Measurements from ENCODE around the gene POLQ.
"Not testable (repeated sequence)": the region's sequence is repeated elsewhere in the genome, so short reads cannot be mapped to it uniquely, and the experiment has no call there.

Gene POLQ

DNA sequence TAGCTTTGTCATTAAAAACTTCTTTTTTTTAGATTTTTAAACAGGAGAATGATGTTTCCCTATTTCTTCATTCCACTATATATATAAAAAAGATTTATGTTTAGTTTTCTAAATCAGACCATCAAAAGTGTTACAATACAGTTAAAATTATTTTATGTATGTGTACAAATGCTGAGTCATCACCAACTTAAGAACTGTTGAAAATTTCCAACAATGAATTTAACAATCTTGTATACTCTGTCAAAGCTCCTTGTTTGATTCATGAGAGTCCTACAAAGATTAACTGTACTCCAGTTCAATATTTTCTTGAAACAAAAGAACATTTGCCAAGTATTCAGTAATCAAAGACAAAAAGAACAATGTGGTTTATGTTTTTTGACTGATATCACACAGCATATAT, 82.0 kb downstream of the POLQ start:
- no peak overlapping the region for H2AFZ ChIP-seq (ENCODE audit: low read depth, low read length)
- H3K14ac ChIP-seq (ENCODE audit: low read length in 2 of 2): no peak overlapping the region
- H4K91ac ChIP-seq (ENCODE audit: low read length): no peak overlapping the region
- H3K4me1 ChIP-seq (ENCODE audit: control insufficient read depth, insufficient read depth, low read depth, low read length): no peaks in the 10 kb centered on the region
- no peak overlapping the region for H3K27ac ChIP-seq (ENCODE audit: low read length, poor library complexity, severe bottlenecking)
- H3K27me3 ChIP-seq (ENCODE audit: control insufficient read depth in 1 of 2, insufficient read depth in 1 of 2, low read length in 2 of 2): no peaks in the 10 kb centered on the region
- no peak overlapping the region for H3K4ac ChIP-seq (ENCODE audit: low read depth in 1 of 2, low read length in 2 of 2)
- no peak overlapping the region for H3K4me3 ChIP-seq (ENCODE audit: insufficient read depth in 1 of 2, low read depth in 1 of 2, low read length in 2 of 2)
- no peak overlapping the region for H3K9ac ChIP-seq (ENCODE audit: low read length)
- H4K8ac ChIP-seq (ENCODE audit: low read length): no peak overlapping the region
- H3K36me3 ChIP-seq (ENCODE audit: control insufficient read depth in 1 of 2, insufficient read depth in 2 of 2, low read depth in 1 of 2, low read length in 2 of 2): peaks cover 0 to 6% of the 10 kb centered on the region in 2 experiments
- H3K4me2 ChIP-seq (ENCODE audit: low read length, poor library complexity, severe bottlenecking): no peak overlapping the region
- no peak overlapping the region for H2BK5ac ChIP-seq (ENCODE audit: low read depth, low read length, poor library complexity, severe bottlenecking)
- no peak overlapping the region for H2BK15ac ChIP-seq (ENCODE audit: low read depth, poor library complexity, severe bottlenecking)
- no peak for DNase-seq
- H2BK120ac ChIP-seq (ENCODE audit: low read depth, low read length): no peak overlapping the region
- H3K23ac ChIP-seq (ENCODE audit: low read length in 2 of 2): no peak overlapping the region
- H3K9me3 ChIP-seq (ENCODE audit: control insufficient read depth, low read length): no peaks in the 10 kb centered on the region
- H2AK5ac ChIP-seq (ENCODE audit: low read length, severe bottlenecking): no peak overlapping the region
- H2BK12ac ChIP-seq (ENCODE audit: low read length in 2 of 2): no peak overlapping the region
- no peaks in the 10 kb centered on the region for H3K79me1 ChIP-seq (replicated peaks; ENCODE audit: low read length, poor library complexity, severe bottlenecking)
- H3K18ac ChIP-seq (ENCODE audit: low read depth in 1 of 2, low read length in 2 of 2): no peak overlapping the region

DNA sequence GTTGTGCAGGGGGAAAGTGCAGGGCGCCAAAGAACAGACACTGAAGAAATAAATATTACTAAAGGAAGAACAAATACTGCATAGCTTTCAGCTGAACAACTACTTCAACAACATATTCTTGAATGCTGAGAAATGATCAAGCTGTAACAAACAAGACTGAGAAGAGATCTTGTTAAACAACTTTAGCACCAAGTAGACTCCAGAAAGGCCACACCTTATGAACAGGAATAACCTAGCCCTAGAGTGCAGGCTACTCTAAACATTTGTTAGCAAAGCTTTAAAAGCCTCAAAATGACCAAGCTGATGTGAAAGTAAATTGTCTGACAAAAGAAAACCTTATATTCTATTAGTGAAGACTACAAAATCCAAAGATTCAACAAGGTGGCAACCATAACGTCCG, 83.2 kb downstream of the POLQ start:
- H3K4me1 ChIP-seq (ENCODE audit: control insufficient read depth, insufficient read depth, low read depth, low read length): no peaks in the 10 kb centered on the region
- no peak overlapping the region for H3K18ac ChIP-seq (ENCODE audit: low read depth in 1 of 2, low read length in 2 of 2)
- no peak for DNase-seq
- H2BK12ac ChIP-seq (ENCODE audit: low read length in 2 of 2): no peak overlapping the region
- peaks cover 1% of the 10 kb centered on the region for H3K79me1 ChIP-seq (replicated peaks; ENCODE audit: low read length, poor library complexity, severe bottlenecking)
- H4K8ac ChIP-seq (ENCODE audit: low read length): no peak overlapping the region
- H2BK120ac ChIP-seq (ENCODE audit: low read depth, low read length): no peak overlapping the region
- H2BK5ac ChIP-seq (ENCODE audit: low read depth, low read length, poor library complexity, severe bottlenecking): no peak overlapping the region
- H3K14ac ChIP-seq (ENCODE audit: low read length in 2 of 2): no peak overlapping the region
- H3K4me3 ChIP-seq (ENCODE audit: insufficient read depth in 1 of 2, low read depth in 1 of 2, low read length in 2 of 2): no peak overlapping the region
- no peak overlapping the region for H2AK5ac ChIP-seq (ENCODE audit: low read length, severe bottlenecking)
- no peak overlapping the region for H3K27ac ChIP-seq (ENCODE audit: low read length, poor library complexity, severe bottlenecking)
- H3K4me2 ChIP-seq (ENCODE audit: low read length, poor library complexity, severe bottlenecking): no peak overlapping the region
- H2BK15ac ChIP-seq (ENCODE audit: low read depth, poor library complexity, severe bottlenecking): no peak overlapping the region
- H2AFZ ChIP-seq (ENCODE audit: low read depth, low read length): no peak overlapping the region
- H3K36me3 ChIP-seq (ENCODE audit: control insufficient read depth in 1 of 2, insufficient read depth in 2 of 2, low read depth in 1 of 2, low read length in 2 of 2): peaks cover 0 to 7% of the 10 kb centered on the region in 2 experiments
- no peak overlapping the region for H3K4ac ChIP-seq (ENCODE audit: low read depth in 1 of 2, low read length in 2 of 2)
- H3K9me3 ChIP-seq (ENCODE audit: control insufficient read depth, low read length): no peaks in the 10 kb centered on the region
- H3K23ac ChIP-seq (ENCODE audit: low read length in 2 of 2): no peak overlapping the region
- H4K91ac ChIP-seq (ENCODE audit: low read length): no peak overlapping the region
- no peaks in the 10 kb centered on the region for H3K27me3 ChIP-seq (ENCODE audit: control insufficient read depth in 1 of 2, insufficient read depth in 1 of 2, low read length in 2 of 2)
- no peak overlapping the region for H3K9ac ChIP-seq (ENCODE audit: low read length)
- WGBS: no CpG with 5 or more reads among the region's 3 CpGs

DNA sequence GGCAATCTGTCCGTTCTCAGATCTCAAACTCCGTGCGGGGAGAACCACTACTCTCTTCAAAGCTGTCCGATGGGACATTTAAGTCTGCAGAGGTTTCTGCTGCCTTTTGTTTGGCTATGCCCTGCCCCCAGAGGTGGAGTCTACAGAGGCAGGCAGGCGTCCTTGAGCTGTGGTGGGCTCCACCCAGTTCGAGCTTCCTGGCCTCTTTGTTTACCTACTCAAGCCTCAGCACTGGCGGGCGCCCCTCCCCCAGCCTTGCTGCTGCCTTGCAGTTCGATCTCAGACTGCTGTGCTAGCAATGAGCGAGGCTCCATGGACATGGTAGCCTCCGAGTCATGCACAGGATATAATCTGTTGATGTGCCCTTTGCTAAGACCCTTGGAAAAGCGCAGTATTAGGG, 94.0 kb downstream of the POLQ start:
- DNase-seq; H4K91ac ChIP-seq (ENCODE audit: low read length); H2AFZ ChIP-seq (ENCODE audit: low read depth, low read length): not testable (repeated sequence)

DNA sequence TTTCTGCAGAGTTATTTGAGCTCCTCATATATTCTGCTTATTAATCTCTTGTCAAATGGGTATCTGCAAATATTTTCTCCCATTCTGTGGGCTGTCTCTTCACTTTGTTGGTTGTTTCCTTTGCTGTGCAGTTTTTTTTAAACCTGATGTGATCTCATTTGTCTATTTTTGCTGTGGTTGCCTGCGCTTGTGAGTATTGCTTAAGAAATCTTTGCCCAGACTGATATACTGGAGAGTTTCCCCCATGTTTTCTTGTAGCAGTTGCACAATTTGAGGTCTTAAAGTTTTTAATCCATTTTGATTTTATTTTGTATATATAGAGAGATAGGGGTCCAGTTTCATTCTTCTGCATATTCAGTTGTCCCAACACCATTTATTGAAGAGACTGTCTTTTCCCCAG, 102.3 kb downstream of the POLQ start:
- Histone ChIP-seq H3K36me3 (ENCODE audit: control insufficient read depth in 1 of 2, insufficient read depth in 2 of 2, low read depth in 1 of 2, low read length in 2 of 2) (no peaks in the 10 kb centered on the region), H3K4me1 (ENCODE audit: control insufficient read depth, insufficient read depth, low read depth, low read length) (no peaks in the 10 kb centered on the region), H3K9me3 (ENCODE audit: control insufficient read depth, low read length) (peaks cover 4% of the 10 kb centered on the region), H3K27ac (ENCODE audit: low read length, poor library complexity, severe bottlenecking) (no peak overlapping the region), H2AK5ac (ENCODE audit: low read length, severe bottlenecking) (no peak overlapping the region), H2BK120ac (ENCODE audit: low read depth, low read length) (no peak overlapping the region), H4K91ac (ENCODE audit: low read length) (no peak overlapping the region), H3K4me3 (ENCODE audit: insufficient read depth in 1 of 2, low read depth in 1 of 2, low read length in 2 of 2) (no peak overlapping the region), H3K4ac (ENCODE audit: low read depth in 1 of 2, low read length in 2 of 2) (no peak overlapping the region), H2BK5ac (ENCODE audit: low read depth, low read length, poor library complexity, severe bottlenecking) (no peak overlapping the region), H3K4me2 (ENCODE audit: low read length, poor library complexity, severe bottlenecking) (no peak overlapping the region), H3K23ac (ENCODE audit: low read length in 2 of 2) (no peak overlapping the region), H3K79me1 (replicated peaks; ENCODE audit: low read length, poor library complexity, severe bottlenecking) (no peaks in the 10 kb centered on the region), H3K9ac (ENCODE audit: low read length) (no peak overlapping the region), H3K27me3 (ENCODE audit: control insufficient read depth in 1 of 2, insufficient read depth in 1 of 2, low read length in 2 of 2) (no peaks in the 10 kb centered on the region), H2AFZ (ENCODE audit: low read depth, low read length) (no peak overlapping the region), H2BK15ac (ENCODE audit: low read depth, poor library complexity, severe bottlenecking) (no peak overlapping the region), H2BK12ac (ENCODE audit: low read length in 2 of 2) (no peak overlapping the region), H3K18ac (ENCODE audit: low read depth in 1 of 2, low read length in 2 of 2) (no peak overlapping the region), H4K8ac (ENCODE audit: low read length) (no peak overlapping the region), H3K14ac (ENCODE audit: low read length in 2 of 2) (no peak overlapping the region)
- no CpG with 5 or more reads among the region's 1 CpG for WGBS
- DNase-seq: peak; percentile 10

More for the DNA sequence above, 94.0 kb downstream of the POLQ start:
- H3K27ac ChIP-seq (ENCODE audit: low read length, poor library complexity, severe bottlenecking); H3K4me2 ChIP-seq (ENCODE audit: low read length, poor library complexity, severe bottlenecking); H3K23ac ChIP-seq (ENCODE audit: low read length in 2 of 2); H3K36me3 ChIP-seq (ENCODE audit: control insufficient read depth in 1 of 2, insufficient read depth in 2 of 2, low read depth in 1 of 2, low read length in 2 of 2); H3K79me1 ChIP-seq (replicated peaks; ENCODE audit: low read length, poor library complexity, severe bottlenecking); H3K27me3 ChIP-seq (ENCODE audit: control insufficient read depth in 1 of 2, insufficient read depth in 1 of 2, low read length in 2 of 2); H3K4ac ChIP-seq (ENCODE audit: low read depth in 1 of 2, low read length in 2 of 2); H4K8ac ChIP-seq (ENCODE audit: low read length); H2BK5ac ChIP-seq (ENCODE audit: low read depth, low read length, poor library complexity, severe bottlenecking); H2BK120ac ChIP-seq (ENCODE audit: low read depth, low read length); H3K4me3 ChIP-seq (ENCODE audit: insufficient read depth in 1 of 2, low read depth in 1 of 2, low read length in 2 of 2); H3K9ac ChIP-seq (ENCODE audit: low read length); H2BK15ac ChIP-seq (ENCODE audit: low read depth, poor library complexity, severe bottlenecking); H3K14ac ChIP-seq (ENCODE audit: low read length in 2 of 2); H3K18ac ChIP-seq (ENCODE audit: low read depth in 1 of 2, low read length in 2 of 2); H3K9me3 ChIP-seq (ENCODE audit: control insufficient read depth, low read length); H2AK5ac ChIP-seq (ENCODE audit: low read length, severe bottlenecking); H3K4me1 ChIP-seq (ENCODE audit: control insufficient read depth, insufficient read depth, low read depth, low read length); H2BK12ac ChIP-seq (ENCODE audit: low read length in 2 of 2): not testable (repeated sequence)
- whole genome bisulfite sequencing: 95% methylated on average over 12 of the region's 12 CpGs

All from mesenchymal stem cell (in vitro differentiated cells and primary cell).